GM20000 (cell line): ENCODE data around the gene HECTD4.

Source experiments
- DNase-seq: peaks from one replicate; pipeline ENCODE4 v3.0.0; 2012; ENCODE audit warnings: low spot score
- CTCF ChIP-seq: IDR thresholded peaks from 2 replicates; pipeline ENCODE4 v1.5.1; 2012; ENCODE audit warnings: mild to moderate bottlenecking, control low read depth; ENCODE audit errors: extremely low read depth, missing control alignments

HECTD4 gene

GRCh38 chr12:112148031-112148513 is 234.2 kb downstream of the HECTD4 start:
- TF ChIP-seq CTCF = no peak
- DNase-seq = no peak

- DNase-seq = no peak
- TF ChIP-seq CTCF = no peak
Observed at GRCh38 chr12:112146123-112146522, 236.1 kb downstream of the HECTD4 start.

- no peak for DNase-seq
- no peak for TF ChIP-seq CTCF
Observed at GRCh38 chr12:112140728-112141127, 241.5 kb downstream of the HECTD4 start.

- no peak for TF ChIP-seq CTCF
- DNase-seq = no peak
Observed at GRCh38 chr12:112134731-112135130, 247.5 kb downstream of the HECTD4 start.

- DNase-seq = no peak
- TF ChIP-seq CTCF = no peak
Observed at GRCh38 chr12:112133418-112133817, 248.8 kb downstream of the HECTD4 start.

GRCh38 chr12:112131686-112132085 is 250.5 kb downstream of the HECTD4 start:
- TF ChIP-seq CTCF = no peak
- no peak for DNase-seq

GRCh38 chr12:112130441-112130998 is 251.7 kb downstream of the HECTD4 start:
- no peak for TF ChIP-seq CTCF
- DNase-seq = peak; percentile 54
